CD4-positive, alpha-beta T cell treated with Interleukin-2 at 100 ng/mL for 4 hours (primary cell): ENCODE results near the gene RASGEF1B.
"Not testable (repeated sequence)": the region's sequence is repeated elsewhere in the genome, so short reads cannot be mapped to it uniquely, and the experiment has no call there.

ENCODE experiments used
- DNase-seq: peaks from one replicate; pipeline ENCODE4 v3.0.0-alpha.2; 2020; ENCODE audit warnings: low spot score

RASGEF1B gene

DNA sequence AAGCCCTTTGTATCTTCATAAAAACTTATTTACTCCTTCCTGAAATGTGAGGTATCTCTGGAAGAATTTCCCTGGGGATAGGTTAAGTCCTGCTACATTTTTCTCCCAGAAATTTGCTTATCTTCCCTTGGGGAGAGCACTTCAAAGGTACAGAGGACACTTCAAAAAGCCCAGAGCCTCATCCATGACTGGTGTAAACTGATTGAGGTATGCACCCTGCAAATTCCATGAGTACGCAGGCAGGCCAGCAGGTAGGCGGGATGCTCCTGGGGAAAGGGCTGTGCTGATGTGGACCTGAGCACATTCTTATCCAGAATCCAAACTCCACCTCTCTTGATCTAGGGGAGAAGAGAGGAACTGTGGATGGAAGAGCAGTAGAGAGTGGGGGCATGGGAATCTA, 26.3 kb upstream of the RASGEF1B start:
- no peak for DNase-seq

DNA sequence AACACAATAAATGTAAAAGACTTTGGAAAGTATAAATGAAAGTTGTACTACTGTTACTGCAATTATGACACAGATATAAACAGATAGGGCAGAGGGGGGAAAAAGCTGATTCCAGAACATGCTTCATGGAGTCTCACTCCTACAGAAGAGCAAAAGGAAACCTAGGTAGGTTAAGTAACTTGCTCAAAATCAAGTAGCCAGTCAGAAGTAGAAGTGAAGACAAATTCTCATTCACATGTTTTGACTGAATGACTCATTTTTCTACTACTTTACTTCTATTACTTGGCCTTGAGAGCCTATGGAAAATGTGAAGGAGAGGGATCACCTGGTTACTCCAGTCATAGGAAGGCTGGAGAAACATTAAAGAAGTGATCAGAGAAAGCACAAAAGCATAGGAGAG, 23.6 kb upstream of the RASGEF1B start:
- DNase-seq: no peak

DNA sequence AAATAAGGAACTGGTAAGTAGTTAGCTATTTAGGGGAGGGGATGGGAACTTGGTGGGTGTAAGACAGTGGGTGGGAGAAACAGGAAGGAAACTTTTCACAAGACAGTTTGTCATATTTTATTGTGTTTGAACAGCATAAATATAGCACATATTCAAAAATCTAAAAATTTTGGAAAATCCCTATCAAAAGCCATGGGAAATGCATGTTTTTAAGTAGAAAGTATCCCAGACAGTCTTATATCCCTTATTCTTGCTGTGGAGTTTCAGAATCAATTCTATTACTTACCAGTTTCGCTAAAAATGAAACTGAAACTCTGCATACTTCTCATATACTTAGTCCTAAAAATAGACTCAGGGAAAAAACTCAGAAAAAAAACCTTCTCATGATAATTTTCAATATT, 22.3 kb upstream of the RASGEF1B start:
- peak; percentile 23 for DNase-seq

DNA sequence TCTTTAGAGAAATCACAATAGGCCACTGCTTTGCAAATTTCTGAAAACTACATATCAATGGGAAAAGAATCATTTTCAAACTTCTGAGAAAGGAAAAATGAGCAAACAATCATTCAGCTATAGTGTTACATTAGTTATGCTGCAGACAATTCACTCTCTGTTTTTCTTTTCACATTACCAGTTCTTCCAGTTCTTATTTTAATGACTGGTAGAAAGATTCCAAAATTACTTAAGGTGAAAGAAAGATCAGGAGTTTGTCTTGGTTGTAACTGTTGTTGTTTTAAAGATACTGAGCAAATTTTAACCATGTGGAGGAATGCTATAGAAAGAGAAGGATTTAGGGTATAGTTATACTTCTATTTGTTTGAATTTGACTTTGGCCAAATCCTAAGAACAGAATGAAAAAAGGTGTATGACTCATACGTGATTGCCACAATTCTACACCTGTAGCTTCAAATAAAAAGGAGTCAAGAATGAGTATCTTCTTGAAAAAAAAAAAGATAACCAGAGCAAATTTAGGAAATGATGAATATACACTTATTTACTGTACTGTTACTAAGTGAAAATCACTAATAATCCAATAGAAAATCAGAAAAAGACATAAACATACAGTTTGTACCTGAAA, 21.0 kb upstream of the RASGEF1B start:
- peak; percentile 44 for DNase-seq

DNA sequence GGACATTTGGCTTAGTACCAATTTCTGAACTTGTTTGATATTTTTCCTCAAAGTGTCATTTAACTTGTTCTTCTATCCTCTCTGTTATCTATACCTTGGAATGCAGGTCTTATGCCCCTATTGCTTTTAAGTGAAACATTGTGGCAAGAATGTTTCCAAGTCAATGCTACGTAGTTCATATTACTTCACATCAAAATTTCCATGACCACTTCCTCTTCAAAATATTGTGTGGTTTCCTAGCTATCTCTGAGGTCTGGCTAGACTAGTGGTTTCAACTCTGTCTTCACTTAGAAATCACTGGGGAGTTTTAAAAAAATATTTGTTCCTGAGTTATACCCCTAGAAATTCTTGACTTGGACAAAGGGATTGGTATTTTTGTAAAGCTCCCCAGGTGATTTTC, 20.2 kb upstream of the RASGEF1B start:
- DNase-seq: peak; percentile 77

DNA sequence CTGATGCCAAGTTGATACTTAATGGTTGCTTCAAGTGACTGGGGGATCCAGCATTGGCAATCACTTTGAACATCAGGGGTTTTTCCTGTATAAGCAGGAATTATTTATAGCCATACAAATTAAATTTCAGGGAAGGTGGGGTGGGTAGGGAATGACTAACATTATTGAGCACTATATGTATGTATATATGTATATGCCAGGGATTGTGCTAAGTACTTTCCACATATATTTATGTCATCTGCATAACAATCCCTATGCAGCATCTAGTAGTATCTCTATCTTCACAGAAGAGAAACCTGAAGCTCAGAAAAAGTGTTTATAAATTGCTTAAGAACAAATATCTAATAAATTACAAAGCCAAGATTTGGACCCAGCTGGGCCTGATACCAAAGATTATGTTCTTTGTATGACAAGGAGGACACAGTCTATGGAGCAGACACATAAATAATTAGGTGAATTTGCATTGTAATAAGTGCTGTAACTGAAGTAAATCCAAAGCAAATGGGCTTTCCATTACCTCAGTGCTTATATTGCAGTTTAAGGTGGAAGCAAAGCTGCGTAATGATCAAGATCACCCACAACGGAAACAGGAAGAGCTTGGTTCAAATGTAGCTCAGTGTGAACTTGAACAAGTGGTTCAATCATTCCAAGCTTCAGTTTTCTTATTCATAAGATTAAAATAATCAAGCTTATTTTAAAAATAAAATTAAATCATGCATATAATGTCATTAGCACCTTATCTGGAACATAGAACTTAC, 18.9 kb upstream of the RASGEF1B start:
- peak; percentile 35 for DNase-seq

DNA sequence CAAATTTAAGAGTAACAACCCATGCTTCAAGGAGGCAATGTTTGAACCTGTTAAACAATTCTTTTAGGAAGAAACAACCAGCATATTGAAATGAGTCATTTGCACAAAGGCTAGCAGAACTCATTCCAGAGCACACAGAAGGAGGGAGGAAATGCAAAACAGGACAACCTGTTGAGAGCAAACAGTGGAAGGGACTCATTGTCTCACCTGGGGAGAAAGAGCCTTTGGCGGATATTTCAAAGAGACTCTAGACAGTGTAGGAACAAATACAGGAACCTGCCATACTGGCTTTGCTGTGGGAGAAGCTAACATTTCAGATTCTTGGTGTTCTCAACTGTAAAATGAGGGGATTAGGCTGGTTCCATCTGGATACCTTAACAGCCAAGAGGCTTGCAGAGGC, 14.8 kb upstream of the RASGEF1B start:
- DNase-seq: no peak

DNA sequence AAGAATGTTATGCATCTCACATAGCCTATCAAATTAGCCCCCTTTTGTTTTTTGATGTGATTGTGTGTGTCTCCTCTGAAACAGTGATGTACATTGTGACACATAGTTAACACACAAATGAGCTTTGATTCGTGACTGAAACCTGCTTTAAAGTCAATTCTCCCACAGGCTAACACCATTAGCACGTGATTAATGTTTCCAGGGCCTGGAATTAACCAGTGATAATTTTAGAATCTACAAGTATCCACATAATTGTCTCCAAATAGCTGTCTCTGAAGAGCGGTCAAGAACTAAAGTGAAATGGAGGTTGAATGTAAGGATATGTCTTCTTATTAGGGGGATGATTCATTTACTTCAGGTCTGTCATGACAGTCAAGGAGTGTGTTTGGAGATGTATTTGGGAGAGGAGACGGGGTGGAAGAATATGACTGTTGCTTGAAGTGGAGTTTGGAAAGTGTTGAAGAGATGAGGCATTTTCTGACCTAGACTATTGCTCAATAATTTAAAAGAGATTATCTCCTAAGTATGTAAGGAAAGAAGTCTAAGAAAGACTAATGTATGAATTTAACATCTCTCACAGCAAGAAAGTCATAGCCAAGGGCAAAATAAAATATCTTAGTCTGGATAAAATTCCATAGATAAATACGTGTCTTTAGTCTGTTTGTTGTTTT, 13.7 kb upstream of the RASGEF1B start:
- DNase-seq: no peak

DNA sequence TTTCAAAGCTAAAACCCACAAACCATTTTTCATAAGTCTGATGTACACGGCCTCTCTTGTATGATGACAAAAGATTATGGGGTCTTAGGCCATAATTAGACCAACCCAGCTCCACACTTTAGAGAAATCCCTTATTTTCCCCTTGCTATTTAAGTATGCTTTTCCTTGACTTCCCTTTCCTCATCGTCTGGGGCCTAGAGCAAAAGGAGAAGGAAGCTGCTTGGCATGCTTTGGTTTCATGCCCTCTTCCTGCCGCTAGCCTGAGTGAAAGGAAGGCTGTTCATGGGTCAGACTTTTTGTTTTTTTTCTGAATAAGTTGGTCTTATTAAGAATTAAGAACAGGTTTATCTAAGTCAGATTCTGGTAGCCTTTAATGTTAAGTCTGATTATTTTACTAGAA, 10.6 kb upstream of the RASGEF1B start:
- DNase-seq: no peak

DNA sequence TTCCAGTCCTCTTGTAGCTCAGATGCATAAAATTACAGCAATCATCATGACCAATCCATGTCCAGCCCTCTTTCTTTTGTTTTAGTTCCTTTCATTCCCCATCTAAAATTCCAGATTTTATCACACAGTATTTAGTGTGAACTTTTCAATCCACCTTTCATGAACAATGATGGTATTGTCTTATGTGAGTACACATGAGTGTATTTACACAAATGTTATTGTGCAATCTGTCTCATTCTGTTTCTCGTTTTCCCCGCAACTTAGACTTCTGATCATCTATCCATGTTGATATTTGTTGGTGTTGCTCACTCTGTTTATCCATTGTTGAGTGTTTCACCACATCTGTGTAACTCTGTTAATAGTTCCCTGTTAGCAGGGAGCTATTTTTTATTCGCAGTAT, 9.4 kb upstream of the RASGEF1B start:
- DNase-seq: no peak

DNA sequence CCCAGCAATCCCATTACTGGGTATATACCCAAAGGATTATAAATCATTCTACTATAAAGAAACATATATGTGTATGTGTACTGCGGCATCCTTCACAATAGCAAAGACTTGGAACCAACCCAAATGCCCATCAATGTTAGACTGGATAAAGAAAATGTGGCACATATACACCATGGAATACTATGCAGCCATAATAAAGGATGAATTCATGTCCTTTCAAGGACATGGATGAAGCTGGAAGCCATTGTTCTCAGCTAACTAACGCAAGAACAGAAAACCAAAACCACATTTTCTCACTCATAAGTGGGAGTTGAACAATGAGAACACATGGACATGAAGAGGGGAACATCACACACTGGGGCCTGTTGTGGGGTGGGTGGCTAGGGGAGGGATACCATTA, 7.9 kb upstream of the RASGEF1B start:
- not testable (repeated sequence) for DNase-seq

DNA sequence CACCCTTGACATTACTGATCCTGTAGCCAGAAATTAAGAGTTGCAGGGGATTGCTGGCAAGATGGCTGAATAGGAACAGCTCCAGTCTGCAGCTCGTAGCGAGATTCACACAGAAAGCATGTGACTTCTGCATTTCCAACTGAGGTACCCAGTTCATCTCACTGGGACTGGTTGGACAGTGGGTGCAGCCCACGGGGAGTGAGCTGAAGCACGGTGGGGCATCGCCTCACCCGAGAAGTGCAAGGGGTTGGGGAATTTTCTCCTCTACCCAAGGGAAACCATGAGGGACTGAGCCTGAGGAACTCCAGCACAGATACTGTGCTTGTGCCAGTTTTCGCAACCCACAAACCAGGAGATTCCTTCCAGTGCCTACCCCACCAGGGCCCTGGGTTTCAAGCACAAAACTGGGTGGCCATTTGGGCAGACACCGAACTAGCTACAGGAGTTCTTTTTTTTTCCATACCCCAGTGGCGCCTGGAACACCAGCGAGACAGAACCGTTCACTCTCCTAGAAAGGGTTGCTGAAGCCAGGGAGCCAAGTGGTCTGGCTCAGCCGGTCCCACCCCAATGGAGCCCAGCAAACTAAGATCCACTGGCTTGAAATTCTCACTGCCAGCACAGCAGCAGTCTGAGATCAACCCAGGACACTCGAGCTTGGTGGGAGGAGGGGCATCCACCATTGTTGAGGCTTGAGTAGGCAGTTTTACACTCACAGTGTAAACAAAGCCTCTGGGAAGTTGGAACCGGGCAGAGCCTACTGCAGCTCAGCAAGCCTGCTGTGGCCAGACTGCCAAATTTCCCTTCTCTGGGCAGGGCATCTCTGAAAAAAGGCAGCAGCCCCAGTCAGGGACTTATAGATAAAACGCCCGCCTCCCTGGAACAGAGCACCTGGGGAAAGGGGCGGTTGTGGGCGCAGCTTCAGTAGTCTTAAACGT, 1.9 kb upstream of the RASGEF1B start:
- not testable (repeated sequence) for DNase-seq

DNA sequence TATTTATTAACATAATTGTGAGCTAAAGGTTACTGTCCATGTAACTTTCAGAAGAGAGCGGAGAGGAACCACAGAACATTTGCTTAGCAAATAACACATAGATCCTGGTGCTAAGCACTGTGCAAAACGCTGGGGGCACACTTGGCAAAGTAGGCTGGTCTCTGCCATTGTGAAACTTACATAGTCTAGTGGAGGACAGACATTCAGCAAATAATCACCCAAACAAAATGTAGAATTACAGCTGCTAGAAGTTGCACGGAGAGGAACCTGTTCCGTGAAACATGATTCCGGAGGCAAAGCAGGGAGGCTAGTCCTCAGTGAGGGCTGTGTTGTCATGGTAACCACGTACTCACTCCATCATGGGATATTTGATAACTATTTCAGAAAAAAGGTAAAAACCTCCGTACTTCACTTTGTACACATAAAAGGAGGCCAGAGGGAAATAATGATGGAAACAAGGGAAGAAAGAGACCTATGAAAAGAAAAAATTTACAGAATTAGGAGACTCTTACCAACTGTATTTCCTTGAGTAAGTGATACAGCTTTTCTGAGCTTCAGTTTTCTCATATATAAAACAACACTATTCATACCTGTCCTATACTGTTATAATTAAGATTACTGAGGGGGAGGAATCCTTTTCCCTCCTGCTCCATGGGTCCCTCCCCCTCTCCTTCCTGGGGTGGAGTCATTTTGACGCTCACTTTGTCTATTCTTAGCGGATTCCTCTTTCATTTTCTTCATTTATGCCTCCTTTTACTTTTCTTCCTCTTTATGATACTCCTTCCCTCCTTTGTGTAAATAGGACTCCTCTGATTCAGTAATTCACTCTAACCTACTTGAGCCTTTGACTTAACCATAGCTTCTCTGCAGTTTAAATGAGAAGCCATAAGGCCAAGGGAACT, 825 bp upstream of the RASGEF1B start:
- peak; percentile 71 for DNase-seq

DNA sequence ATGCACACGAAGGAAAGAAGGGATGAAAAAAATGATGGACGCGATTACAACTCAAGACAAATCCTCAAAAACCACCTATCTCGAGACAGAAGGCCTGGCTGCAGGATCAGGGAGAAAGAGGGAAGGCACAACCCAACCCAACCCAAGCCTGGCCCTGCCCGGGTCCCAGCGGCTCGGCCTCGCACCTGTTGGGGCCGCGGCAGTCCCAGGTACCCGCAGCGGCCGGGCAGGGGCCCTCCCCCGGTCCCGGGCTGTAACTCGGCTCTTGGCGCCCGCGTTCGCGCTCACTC, 464 bp downstream of the RASGEF1B start:
- DNase-seq: no peak

DNA sequence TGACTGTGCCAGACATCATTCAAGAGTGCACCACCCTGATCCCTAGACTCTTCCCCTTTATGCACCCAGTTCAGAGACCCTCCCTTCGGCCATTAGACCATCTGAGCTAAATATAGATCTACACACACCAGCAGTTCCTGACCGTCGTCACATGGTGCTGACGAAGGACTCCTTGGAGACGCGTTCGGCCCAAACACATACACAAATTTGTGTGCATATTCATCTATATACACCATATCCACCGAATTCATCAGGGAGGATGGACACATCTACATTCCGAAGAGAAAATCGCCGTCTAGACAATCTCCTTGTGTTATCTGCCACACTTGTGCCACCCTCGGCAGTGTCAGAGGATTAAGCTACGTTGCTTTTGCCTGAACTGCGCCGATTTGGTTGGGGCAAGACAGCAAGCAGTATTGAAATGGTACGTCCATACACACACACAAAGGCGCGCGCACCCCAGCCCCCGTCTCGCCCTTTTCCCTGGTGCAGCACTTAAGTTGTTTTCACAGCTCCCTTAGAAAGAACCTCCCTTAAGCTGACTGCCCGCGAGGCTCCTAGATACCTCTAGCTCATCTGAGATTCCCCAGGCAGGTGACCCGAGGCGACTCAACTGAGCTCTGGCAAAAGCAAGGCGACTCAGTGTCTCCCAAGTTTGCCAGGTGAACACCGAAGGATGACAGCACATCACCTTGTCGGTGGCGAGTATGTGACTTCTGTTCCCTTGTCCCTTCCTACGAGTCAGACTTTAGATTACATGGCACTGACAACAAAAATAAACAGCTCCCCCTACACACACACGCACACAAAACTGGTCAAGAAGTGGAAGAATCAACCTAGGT, 1.0 kb downstream of the RASGEF1B start:
- peak; percentile 33 for DNase-seq

DNA sequence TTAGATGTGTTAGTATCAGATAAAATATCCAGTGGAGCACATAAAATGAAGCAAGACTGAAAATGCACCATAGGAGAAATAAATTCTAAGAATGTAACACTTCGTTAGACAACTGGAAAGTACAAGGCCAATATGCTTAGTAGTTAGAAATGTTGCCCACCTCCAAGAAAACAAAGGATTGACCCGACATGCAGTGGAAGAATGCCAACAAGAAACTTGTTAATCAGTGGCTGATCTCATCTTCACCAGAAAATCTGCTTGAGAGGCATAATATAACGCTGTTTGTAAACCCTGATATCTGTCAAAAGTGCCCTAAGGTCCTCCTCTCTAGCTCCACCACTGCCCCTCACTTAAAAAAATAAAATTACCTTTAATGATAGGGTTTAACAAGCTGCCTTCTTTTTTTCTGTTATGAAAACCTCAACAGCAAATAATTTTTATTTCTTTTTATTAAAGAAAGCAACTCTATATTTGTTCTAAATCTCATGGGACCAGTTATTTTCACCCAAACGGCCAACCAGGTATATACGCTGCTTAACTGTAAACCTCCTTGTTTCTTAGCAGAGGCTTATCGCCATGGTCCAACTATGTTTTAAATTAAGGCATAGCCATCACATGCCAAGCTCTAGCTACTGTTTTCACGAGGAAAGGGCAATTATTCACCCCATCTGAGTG, 1.8 kb downstream of the RASGEF1B start:
- no peak for DNase-seq

DNA sequence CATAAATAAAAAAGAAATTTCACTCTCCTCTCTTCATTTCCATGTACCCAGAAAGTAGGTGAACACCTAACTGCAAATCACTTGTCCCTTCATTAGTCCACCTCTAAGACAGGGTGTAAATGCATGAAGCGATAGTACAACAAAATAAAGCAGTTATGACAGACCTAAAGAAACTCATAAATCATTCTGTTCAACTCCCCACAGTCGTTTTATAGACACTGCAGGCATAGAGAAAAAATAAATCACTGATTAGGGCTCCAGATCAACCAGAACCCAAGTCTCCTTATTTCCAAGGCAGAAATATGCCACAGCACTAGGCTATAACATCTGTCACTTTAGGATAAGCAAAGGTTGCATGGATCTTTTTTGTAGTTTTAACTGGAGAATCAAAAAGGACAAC, 3.0 kb downstream of the RASGEF1B start:
- DNase-seq: no peak

DNA sequence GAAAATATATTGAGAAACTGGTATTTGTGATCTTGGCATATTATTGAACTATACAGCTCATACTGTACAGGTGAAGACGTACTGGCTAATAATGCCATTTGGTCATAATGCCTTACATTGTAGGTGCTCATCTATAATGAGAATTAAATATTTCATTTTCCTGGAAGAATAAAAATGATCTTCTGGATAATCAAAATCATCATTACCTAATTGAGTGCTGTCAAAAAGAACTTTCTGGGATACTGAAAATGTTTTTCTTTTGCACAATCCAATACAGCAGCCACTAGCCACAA, 4.1 kb downstream of the RASGEF1B start:
- no peak for DNase-seq

DNA sequence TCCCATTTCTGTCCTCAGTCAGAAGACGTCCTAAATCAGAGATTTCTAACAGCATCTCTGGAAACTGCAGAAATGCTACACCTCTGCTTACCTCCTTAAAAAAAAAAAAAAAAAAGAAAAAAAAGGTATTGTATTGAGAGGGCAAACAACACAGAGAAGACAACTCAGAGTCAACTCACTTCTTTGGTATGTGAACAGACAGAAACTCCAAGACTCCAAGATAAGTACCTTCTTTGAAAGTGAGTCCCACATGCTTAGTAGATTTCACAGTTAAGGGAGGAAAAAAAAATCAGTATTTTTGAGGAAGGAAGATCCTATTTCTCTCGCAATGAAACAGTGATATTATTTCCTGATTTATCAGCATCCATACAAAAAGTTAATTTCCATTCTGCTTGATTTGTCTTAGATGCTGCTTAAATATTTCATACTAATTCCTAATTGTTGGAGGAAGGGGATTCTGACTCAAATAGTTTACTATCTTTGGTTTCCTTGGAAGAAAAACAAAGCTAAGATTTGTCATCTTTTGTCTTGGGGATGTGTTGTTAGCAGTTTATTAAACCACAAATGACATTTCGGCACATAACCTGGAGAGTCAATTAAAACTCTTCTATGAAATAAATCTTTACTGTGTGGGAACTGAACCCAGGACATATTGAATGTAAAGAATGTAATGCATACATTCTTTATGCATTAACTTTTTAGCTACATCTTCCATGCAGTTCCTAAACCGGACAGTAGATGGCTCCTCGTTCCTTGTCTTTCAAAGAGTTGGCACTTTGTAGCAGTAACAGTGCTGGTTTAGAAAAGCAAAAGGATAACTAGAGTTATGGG, 4.7 kb downstream of the RASGEF1B start:
- peak; percentile 84 for DNase-seq
